ENCODE results near the gene FAH. TPM values are rescaled to one million over a fixed set of nuclear protein-coding genes. Genes with fewer than 3 reads are reported as not detected.

FAH gene
- total RNA-seq, 1 donor from 2014 or later = 25.6 TPM

GRCh38 chr15:80216141-80216540, 63.3 kb downstream of the FAH start:
- H3K36me3 ChIP-seq = no peaks in the 10 kb centered on the region
- H3K27ac ChIP-seq = no peak overlapping the region
- H3K4me3 ChIP-seq = no peak overlapping the region
- intact Hi-C loops (cut with DNase I) = no loop called here
- DNase-seq (no peak), ATAC-seq (no peak)
- H3K9me3 ChIP-seq = no peaks in the 10 kb centered on the region
- no peaks in the 10 kb centered on the region for H3K27me3 ChIP-seq (ENCODE audit: low read depth)
- no peaks in the 10 kb centered on the region for H3K4me1 ChIP-seq
- TF ChIP-seq, protein P1, sequence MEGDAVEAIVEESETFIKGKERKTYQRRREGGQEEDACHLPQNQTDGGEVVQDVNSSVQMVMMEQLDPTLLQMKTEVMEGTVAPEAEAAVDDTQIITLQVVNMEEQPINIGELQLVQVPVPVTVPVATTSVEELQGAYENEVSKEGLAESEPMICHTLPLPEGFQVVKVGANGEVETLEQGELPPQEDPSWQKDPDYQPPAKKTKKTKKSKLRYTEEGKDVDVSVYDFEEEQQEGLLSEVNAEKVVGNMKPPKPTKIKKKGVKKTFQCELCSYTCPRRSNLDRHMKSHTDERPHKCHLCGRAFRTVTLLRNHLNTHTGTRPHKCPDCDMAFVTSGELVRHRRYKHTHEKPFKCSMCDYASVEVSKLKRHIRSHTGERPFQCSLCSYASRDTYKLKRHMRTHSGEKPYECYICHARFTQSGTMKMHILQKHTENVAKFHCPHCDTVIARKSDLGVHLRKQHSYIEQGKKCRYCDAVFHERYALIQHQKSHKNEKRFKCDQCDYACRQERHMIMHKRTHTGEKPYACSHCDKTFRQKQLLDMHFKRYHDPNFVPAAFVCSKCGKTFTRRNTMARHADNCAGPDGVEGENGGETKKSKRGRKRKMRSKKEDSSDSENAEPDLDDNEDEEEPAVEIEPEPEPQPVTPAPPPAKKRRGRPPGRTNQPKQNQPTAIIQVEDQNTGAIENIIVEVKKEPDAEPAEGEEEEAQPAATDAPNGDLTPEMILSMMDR (IDR thresholded peaks at IDR 0.05) = no peak

- intact Hi-C loops (cut with DNase I) = no loop called here
- no peak for ATAC-seq
- TF ChIP-seq, protein P1 (IDR thresholded peaks at IDR 0.05) = no peak
These were observed 64.1 kb downstream of the FAH start for GRCh38 chr15:80216911-80217310.

GRCh38 chr15:80217327-80217900, 64.6 kb downstream of the FAH start:
- Histone ChIP-seq H3K9me3 (no peaks in the 10 kb centered on the region), H3K27me3 (ENCODE audit: low read depth) (no peaks in the 10 kb centered on the region), H3K4me3 (no peak overlapping the region), H3K4me1 (no peaks in the 10 kb centered on the region), H3K36me3 (no peaks in the 10 kb centered on the region), H3K27ac (no peak overlapping the region)
- ATAC-seq (no peak), DNase-seq (no peak)
- TF ChIP-seq, protein P1 (IDR thresholded peaks at IDR 0.05) = no peak
- intact Hi-C loops (cut with DNase I) = no loop called here

More at GRCh38 chr15:80216911-80217310, 64.1 kb downstream of the FAH start:
- H3K4me1 ChIP-seq = no peaks in the 10 kb centered on the region
- H3K27ac ChIP-seq = no peak overlapping the region
- DNase-seq = no peak
- no peak overlapping the region for H3K4me3 ChIP-seq
- no peaks in the 10 kb centered on the region for H3K36me3 ChIP-seq
- no peaks in the 10 kb centered on the region for H3K27me3 ChIP-seq (ENCODE audit: low read depth)
- H3K9me3 ChIP-seq = no peaks in the 10 kb centered on the region

- Histone ChIP-seq H3K36me3 (no peaks in the 10 kb centered on the region), H3K4me1 (no peaks in the 10 kb centered on the region), H3K4me3 (no peak overlapping the region), H3K27me3 (ENCODE audit: low read depth) (no peaks in the 10 kb centered on the region), H3K27ac (no peak overlapping the region), H3K9me3 (no peaks in the 10 kb centered on the region)
- ATAC-seq = no peak
- TF ChIP-seq, protein P1 (IDR thresholded peaks at IDR 0.05) = no peak
- no peak for DNase-seq
- intact Hi-C loops (cut with DNase I) = no loop called here
These were observed 67.2 kb downstream of the FAH start for GRCh38 chr15:80219955-80220354.

GRCh38 chr15:80228959-80229610, 76.3 kb downstream of the FAH start:
- Histone ChIP-seq H3K27ac (no peak overlapping the region), H3K9me3 (no peaks in the 10 kb centered on the region), H3K36me3 (no peaks in the 10 kb centered on the region), H3K4me3 (no peak overlapping the region), H3K27me3 (ENCODE audit: low read depth) (no peaks in the 10 kb centered on the region), H3K4me1 (no peaks in the 10 kb centered on the region)
- TF ChIP-seq, protein P1 (IDR thresholded peaks at IDR 0.05) = no peak
- ATAC-seq (peak; percentile 92 to 96), DNase-seq (no peak)
- intact Hi-C loops (cut with DNase I) = no loop called here

All from lower lobe of right lung (tissue), 2 donors.